ENCODE results near the gene ARL17B.
"Not testable (repeated sequence)": the region's sequence is repeated elsewhere in the genome, so short reads cannot be mapped to it uniquely, and the experiment has no call there.

The ARL17B gene

GRCh38 chr17:46284467-46284866 lies 77.1 kb downstream of the ARL17B start:
- not testable (repeated sequence) for H2AK5ac ChIP-seq (ENCODE audit: low read length); H3K9me3 ChIP-seq (ENCODE audit: insufficient read depth, low read depth, low read length); H4K91ac ChIP-seq (ENCODE audit: low read depth, low read length); H3K4me3 ChIP-seq (ENCODE audit: low read depth, low read length); H4K8ac ChIP-seq (ENCODE audit: low read depth, low read length); H2BK5ac ChIP-seq (ENCODE audit: low read depth, low read length, poor library complexity); H2AFZ ChIP-seq (ENCODE audit: insufficient read depth, low read length, poor library complexity); H2BK120ac ChIP-seq (ENCODE audit: insufficient read depth, low read length, poor library complexity); H3K36me3 ChIP-seq (ENCODE audit: control insufficient read depth in 1 of 2, insufficient read depth in 2 of 2, low read length in 2 of 2); H3K9ac ChIP-seq (ENCODE audit: low read length); H3K79me2 ChIP-seq (ENCODE audit: control insufficient read depth, insufficient read depth, low read length, poor library complexity); H3K4me2 ChIP-seq (ENCODE audit: low read length); H3K4me1 ChIP-seq (ENCODE audit: control insufficient read depth in 1 of 2, insufficient read depth in 2 of 2, low read length in 2 of 2); H4K12ac ChIP-seq (ENCODE audit: low read depth, low read length); H3K27ac ChIP-seq (ENCODE audit: low read depth, low read length); H3K14ac ChIP-seq (ENCODE audit: low read length); H3K23ac ChIP-seq (ENCODE audit: low read length); H3K27me3 ChIP-seq (ENCODE audit: insufficient read depth, low read length); H3K4ac ChIP-seq (ENCODE audit: low read depth, low read length); DNase-seq; H3K18ac ChIP-seq (ENCODE audit: low read length); H3K79me1 ChIP-seq (ENCODE audit: low read length); H2BK12ac ChIP-seq (ENCODE audit: low read length)
- WGBS (ENCODE audit: extremely low coverage, insufficient coverage, insufficient read length), result no CpG with 5 or more reads among the region's 1 CpG

- not testable (repeated sequence) for H3K23ac ChIP-seq (ENCODE audit: low read length); H3K36me3 ChIP-seq (ENCODE audit: control insufficient read depth in 1 of 2, insufficient read depth in 2 of 2, low read length in 2 of 2); DNase-seq; H2BK12ac ChIP-seq (ENCODE audit: low read length); H3K27me3 ChIP-seq (ENCODE audit: insufficient read depth, low read length); H2AFZ ChIP-seq (ENCODE audit: insufficient read depth, low read length, poor library complexity); H3K4ac ChIP-seq (ENCODE audit: low read depth, low read length); H3K4me3 ChIP-seq (ENCODE audit: low read depth, low read length); H4K12ac ChIP-seq (ENCODE audit: low read depth, low read length); H2AK5ac ChIP-seq (ENCODE audit: low read length); H3K18ac ChIP-seq (ENCODE audit: low read length); H4K91ac ChIP-seq (ENCODE audit: low read depth, low read length); H2BK5ac ChIP-seq (ENCODE audit: low read depth, low read length, poor library complexity); H3K9me3 ChIP-seq (ENCODE audit: insufficient read depth, low read depth, low read length); H3K27ac ChIP-seq (ENCODE audit: low read depth, low read length); H2BK120ac ChIP-seq (ENCODE audit: insufficient read depth, low read length, poor library complexity); H3K9ac ChIP-seq (ENCODE audit: low read length); H3K4me2 ChIP-seq (ENCODE audit: low read length); H4K8ac ChIP-seq (ENCODE audit: low read depth, low read length); H3K79me1 ChIP-seq (ENCODE audit: low read length); H3K14ac ChIP-seq (ENCODE audit: low read length); H3K79me2 ChIP-seq (ENCODE audit: control insufficient read depth, insufficient read depth, low read length, poor library complexity); H3K4me1 ChIP-seq (ENCODE audit: control insufficient read depth in 1 of 2, insufficient read depth in 2 of 2, low read length in 2 of 2)
- no CpG with 5 or more reads among the region's 12 CpGs for WGBS (ENCODE audit: extremely low coverage, insufficient coverage, insufficient read length)
These were observed 78.9 kb downstream of the ARL17B start for GRCh38 chr17:46282635-46283034.

GRCh38 chr17:46281336-46281735 lies 80.2 kb downstream of the ARL17B start:
- not testable (repeated sequence) for H3K23ac ChIP-seq (ENCODE audit: low read length); H3K79me2 ChIP-seq (ENCODE audit: control insufficient read depth, insufficient read depth, low read length, poor library complexity); H2AK5ac ChIP-seq (ENCODE audit: low read length); H4K91ac ChIP-seq (ENCODE audit: low read depth, low read length); H3K4me1 ChIP-seq (ENCODE audit: control insufficient read depth in 1 of 2, insufficient read depth in 2 of 2, low read length in 2 of 2); H3K27ac ChIP-seq (ENCODE audit: low read depth, low read length); H2BK12ac ChIP-seq (ENCODE audit: low read length); H3K79me1 ChIP-seq (ENCODE audit: low read length); H3K4ac ChIP-seq (ENCODE audit: low read depth, low read length); H3K27me3 ChIP-seq (ENCODE audit: insufficient read depth, low read length); H2BK120ac ChIP-seq (ENCODE audit: insufficient read depth, low read length, poor library complexity); H3K18ac ChIP-seq (ENCODE audit: low read length); H3K9me3 ChIP-seq (ENCODE audit: insufficient read depth, low read depth, low read length); H3K4me2 ChIP-seq (ENCODE audit: low read length); H3K14ac ChIP-seq (ENCODE audit: low read length); H3K9ac ChIP-seq (ENCODE audit: low read length); H4K12ac ChIP-seq (ENCODE audit: low read depth, low read length); H2BK5ac ChIP-seq (ENCODE audit: low read depth, low read length, poor library complexity); H2AFZ ChIP-seq (ENCODE audit: insufficient read depth, low read length, poor library complexity); H3K36me3 ChIP-seq (ENCODE audit: control insufficient read depth in 1 of 2, insufficient read depth in 2 of 2, low read length in 2 of 2); H4K8ac ChIP-seq (ENCODE audit: low read depth, low read length); H3K4me3 ChIP-seq (ENCODE audit: low read depth, low read length)
- WGBS (ENCODE audit: extremely low coverage, insufficient coverage, insufficient read length), result no CpG with 5 or more reads among the region's 4 CpGs
- peak in 1 of 2 donors; percentile 9 for DNase-seq

- not testable (repeated sequence) for H4K91ac ChIP-seq (ENCODE audit: low read depth, low read length); DNase-seq; H2BK120ac ChIP-seq (ENCODE audit: insufficient read depth, low read length, poor library complexity); H3K79me1 ChIP-seq (ENCODE audit: low read length); H3K4ac ChIP-seq (ENCODE audit: low read depth, low read length); H3K23ac ChIP-seq (ENCODE audit: low read length); H3K79me2 ChIP-seq (ENCODE audit: control insufficient read depth, insufficient read depth, low read length, poor library complexity); H3K27ac ChIP-seq (ENCODE audit: low read depth, low read length); H3K14ac ChIP-seq (ENCODE audit: low read length); H3K4me2 ChIP-seq (ENCODE audit: low read length); H3K4me3 ChIP-seq (ENCODE audit: low read depth, low read length); H2AK5ac ChIP-seq (ENCODE audit: low read length); H4K8ac ChIP-seq (ENCODE audit: low read depth, low read length); H3K27me3 ChIP-seq (ENCODE audit: insufficient read depth, low read length); H3K9me3 ChIP-seq (ENCODE audit: insufficient read depth, low read depth, low read length); H4K12ac ChIP-seq (ENCODE audit: low read depth, low read length); H3K36me3 ChIP-seq (ENCODE audit: control insufficient read depth in 1 of 2, insufficient read depth in 2 of 2, low read length in 2 of 2); H3K4me1 ChIP-seq (ENCODE audit: control insufficient read depth in 1 of 2, insufficient read depth in 2 of 2, low read length in 2 of 2); H2AFZ ChIP-seq (ENCODE audit: insufficient read depth, low read length, poor library complexity); H3K9ac ChIP-seq (ENCODE audit: low read length); H2BK12ac ChIP-seq (ENCODE audit: low read length); H2BK5ac ChIP-seq (ENCODE audit: low read depth, low read length, poor library complexity); H3K18ac ChIP-seq (ENCODE audit: low read length)
- WGBS (ENCODE audit: extremely low coverage, insufficient coverage, insufficient read length), result no CpG with 5 or more reads among the region's 3 CpGs
These were observed 84.7 kb downstream of the ARL17B start for GRCh38 chr17:46276728-46277479.
